GM18870 (cell line): ENCODE measurements around the gene CD52.

Source experiments
- ATAC-seq: cut with Tn5 transposase; IDR thresholded peaks from one replicate; pipeline ENCODE4 v1.9.1; 2021; ENCODE audit warnings: moderate library complexity; ENCODE audit not compliant: unreplicated experiment

CD52 gene, protein sequence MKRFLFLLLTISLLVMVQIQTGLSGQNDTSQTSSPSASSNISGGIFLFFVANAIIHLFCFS

DNA sequence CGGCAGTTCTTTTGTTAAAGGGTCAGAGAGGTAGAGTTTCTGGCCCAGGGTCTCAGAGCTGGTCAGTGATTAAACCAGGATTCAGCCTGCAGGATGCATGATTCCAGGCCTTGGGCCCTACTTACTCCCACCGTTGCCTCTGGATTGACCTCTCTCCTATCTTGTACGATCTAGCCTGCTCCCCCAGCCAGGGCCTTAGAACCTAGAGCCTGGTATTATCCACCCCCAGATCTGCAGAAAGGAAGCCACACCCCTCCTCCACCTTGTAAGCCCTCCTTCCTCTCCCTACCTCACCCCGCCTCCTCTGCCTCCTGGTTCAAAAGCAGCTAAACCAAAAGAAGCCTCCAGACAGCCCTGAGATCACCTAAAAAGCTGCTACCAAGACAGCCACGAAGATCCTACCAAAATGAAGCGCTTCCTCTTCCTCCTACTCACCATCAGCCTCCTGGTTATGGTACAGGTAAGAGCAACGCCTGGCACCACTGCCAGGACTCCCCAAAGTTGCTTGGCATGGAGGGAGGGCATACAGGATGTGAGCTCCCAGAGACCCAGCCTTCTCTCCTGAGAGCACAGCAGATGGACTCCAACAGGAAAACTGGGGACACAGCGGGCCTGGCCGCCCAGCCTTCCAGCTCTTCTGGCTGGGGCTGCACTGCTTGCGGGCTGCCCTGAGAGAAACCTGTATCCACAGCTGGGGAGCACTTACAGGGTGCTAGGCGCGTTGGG lies at the start of gene CD52:
TSS of gene CD52 (plus strand) at position 347 of the 726 bp plus-strand sequence. CDS start at position 407, 60 bp downstream.
- ATAC-seq = no peak

DNA sequence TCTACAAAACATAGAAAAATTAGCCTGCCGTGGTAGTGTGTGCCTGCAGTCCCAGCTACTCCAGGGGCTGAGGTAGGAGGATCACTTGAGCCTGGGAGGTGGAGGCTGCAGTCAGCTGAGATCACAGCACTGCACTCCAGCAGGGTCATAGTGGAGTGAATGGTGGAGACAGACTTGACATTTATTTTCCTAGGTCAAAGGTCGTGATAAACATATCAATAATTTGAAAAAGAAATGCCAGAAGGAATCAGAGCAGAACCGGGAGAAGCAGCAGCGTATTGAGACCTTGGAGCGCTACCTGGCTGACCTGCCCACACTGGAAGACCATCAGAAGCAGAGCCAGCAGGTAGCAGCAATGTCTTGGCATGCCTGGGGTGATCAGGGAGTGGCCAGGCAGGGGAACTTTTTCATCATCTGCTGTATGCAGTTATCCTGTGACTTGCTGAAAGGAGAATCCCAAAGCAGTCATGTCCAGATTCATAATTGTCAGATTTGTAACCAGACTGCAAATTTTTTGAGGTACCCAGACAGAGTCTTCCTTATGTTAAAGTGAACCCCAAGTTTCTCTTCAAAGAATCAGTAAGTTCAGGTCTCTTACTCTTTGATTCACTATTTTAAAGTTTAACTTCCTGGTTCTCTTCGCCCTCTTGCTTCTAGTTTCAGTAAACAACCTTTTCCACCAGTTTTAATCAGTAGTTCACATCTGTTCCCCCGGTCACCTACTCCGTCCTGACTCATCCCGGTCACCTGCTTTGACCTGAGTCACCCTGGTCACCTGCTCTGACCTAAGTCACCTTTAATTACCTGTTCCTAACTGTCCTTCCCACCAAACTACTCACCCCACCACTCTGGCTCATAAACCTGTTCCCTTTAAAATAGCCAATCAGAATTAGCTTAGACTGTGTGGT lies 49.2 kb upstream of the CD52 start:
- no peak for ATAC-seq

DNA sequence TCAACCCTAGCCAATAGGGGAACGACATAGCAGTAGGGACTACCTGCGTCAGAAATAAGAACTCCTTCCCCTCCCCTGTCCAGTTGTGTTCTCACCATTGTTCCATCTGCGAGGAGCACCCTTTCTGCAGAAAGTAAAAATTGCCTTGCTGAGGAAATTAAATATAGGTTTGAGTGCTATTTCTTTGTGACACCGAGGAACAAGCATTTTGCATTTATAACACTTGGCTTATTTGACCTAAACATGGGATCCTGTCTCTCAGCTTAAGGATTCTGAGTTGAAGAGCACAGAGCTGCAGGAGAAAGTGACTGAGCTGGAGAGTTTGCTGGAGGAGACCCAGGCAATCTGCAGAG lies 48.6 kb upstream of the CD52 start:
- ATAC-seq = no peak

GRCh38 chr1:26274801-26275425 lies 42.8 kb upstream of the CD52 start:
- no peak for ATAC-seq

- ATAC-seq = no peak
These were observed 42.0 kb upstream of the CD52 start for GRCh38 chr1:26275580-26276431.

- no peak for ATAC-seq
These were observed 41.3 kb upstream of the CD52 start for GRCh38 chr1:26276432-26276838.

DNA sequence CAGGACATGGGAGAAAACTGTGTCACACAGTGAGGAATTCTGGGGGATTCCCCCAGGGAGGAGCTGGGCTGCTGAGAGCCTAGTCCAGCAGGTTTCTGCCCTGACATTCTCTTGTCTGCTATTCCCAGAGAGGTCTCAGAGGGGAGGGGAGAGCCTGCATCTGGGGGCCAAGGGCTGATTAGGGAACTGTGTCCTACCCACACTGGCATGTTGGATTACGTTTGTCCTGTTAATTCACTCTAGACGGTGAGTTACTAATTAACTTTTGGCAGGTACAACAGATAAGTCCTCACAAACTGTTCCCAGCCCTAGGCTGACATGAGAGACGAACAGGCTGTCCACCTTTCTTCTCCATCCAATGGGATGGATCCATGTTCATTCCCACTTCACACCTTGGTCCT lies 40.5 kb upstream of the CD52 start:
- no peak for ATAC-seq

DNA sequence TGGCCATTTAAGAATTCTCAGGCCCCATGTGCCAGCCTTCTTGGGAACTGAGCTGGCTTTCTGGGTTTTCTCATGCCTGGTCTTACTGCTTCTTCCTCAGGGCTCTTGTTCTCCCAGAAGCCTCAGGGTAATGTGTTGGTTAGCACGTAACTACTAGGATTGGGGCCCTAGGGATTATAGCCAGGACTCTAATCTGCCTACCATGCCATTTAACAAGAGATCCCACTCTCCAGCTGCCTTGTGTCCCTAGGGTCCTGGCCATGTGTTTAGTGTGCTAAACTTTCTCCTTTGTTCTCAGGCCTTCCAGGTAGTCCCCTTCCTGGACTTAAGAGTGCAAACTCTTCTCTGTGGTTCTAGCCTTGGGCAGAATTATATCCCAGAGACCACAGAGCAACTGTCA lies 40.0 kb upstream of the CD52 start:
- ATAC-seq = no peak

GRCh38 chr1:26278303-26278702 lies 39.5 kb upstream of the CD52 start:
- ATAC-seq = no peak

- no peak for ATAC-seq
These were observed 38.9 kb upstream of the CD52 start for GRCh38 chr1:26278724-26279455.

DNA sequence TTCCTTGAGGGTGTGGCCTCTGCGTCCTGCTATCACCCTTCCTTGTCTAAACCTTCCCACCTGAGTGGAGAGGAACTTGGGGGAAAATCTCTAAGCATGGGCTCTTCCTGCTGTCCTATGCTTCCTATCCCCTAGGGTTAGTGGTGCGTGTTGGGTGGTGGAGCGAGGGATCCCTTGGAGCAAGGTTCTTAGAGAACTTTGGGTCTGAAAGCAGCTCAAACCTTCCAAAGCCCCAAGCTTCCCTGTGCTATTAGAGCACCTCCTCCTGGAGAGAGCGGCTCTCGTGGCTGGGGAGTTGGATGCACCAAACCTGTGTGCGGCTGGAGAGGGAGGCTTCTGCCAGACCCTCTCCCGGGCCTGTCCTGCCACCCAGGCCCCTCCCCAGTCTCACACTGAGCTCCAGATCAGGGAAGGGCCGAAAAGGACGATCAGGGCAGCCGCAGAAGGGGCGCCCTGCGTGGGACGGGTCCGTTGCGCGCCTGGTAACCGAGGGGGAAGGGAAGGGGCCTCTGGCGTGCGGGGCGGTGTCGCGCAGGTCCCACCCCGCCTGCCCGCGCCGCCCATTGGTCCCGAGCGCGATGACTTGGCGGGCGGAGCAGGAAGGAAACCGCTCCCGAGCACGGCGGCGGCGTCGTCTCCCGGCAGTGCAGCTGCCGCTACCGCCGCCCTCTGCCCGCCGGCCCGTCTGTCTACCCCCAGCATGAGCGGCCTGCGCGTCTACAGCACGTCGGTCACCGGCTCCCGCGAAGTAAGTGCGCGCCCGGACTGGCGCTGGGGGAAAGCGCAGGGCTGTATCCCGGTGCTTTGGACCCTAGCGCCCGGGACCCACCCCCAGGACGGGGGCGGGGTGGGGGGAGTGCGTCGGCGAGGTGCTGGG lies 38.1 kb upstream of the CD52 start, which contains the start of gene SH3BGRL3:
TSS of gene SH3BGRL3 (plus strand) at position 631 of the 877 bp plus-strand sequence. CDS start at position 701, 70 bp downstream.
- no peak for ATAC-seq

GRCh38 chr1:26280333-26281042 lies 37.3 kb upstream of the CD52 start:
- no peak for ATAC-seq

DNA sequence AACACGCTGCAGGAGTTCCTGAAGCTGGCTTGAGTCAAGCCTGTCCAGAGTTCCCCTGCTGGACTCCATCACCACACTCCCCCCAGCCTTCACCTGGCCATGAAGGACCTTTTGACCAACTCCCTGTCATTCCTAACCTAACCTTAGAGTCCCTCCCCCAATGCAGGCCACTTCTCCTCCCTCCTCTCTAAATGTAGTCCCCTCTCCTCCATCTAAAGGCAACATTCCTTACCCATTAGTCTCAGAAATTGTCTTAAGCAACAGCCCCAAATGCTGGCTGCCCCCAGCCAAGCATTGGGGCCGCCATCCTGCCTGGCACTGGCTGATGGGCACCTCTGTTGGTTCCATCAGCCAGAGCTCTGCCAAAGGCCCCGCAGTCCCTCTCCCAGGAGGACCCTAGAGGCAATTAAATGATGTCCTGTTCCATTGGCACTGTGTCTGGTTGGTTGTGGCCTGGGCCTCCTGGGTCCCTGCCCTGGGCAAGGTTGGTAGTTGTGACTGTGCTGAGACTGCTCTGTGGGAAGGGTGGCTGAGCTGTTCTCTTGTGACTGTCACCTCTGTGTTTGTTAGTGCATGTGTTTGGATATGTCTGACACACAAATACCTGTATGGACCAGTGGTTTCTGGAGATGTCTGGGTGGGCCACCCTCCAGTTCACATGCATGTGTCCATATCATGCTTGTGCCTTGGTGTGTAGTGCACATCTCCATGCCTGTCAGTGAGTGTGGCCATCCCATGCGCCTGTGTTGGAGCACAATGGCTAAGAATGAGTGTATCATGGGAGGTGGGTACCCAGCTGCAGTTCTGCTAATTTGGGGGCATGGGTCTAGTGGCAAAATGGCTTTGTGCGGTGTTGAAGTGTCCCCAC lies 36.4 kb upstream of the CD52 start:
- no peak for ATAC-seq

DNA sequence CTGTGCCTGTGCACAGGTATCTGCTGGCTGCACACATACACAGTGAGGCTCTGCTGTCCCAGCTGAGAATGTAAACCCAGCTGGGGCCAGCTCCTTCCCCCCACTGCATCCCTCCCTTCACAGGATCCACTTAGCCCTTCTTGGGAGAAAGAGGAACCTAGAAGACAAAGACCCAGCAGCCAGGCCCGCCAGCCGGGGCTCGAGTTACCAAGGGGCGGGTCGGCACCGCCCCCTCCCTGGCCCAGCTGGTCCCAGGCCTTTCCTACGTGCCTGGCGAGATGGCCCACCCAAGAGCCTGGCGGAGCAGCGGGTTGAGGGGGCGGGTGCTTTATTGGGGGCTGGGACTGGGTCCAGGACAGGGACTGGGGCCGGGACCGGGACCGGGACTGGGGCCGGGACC lies 35.8 kb upstream of the CD52 start:
- ATAC-seq = no peak

GRCh38 chr1:26282401-26282918 lies 35.3 kb upstream of the CD52 start:
- no peak for ATAC-seq

GRCh38 chr1:26283279-26283853 lies 34.4 kb upstream of the CD52 start:
- no peak for ATAC-seq
